ENCODE results near the gene UBE2J2. TPM values are rescaled to one million over a fixed set of nuclear protein-coding genes. Genes with fewer than 3 reads are reported as not detected.

UBE2J2 gene
- total and polyA plus RNA-seq, 2 of the 13 experiments (the other 11 are each of a cell fraction or from before 2014, with no cell fraction given): 25.4 to 29.4 TPM

GRCh38 chr1:1273512-1274298 is at the start of gene UBE2J2 (continued):
- TF ChIP-seq MXD1 (CRISPR knock-in tag; IDR thresholded peaks at IDR 0.05) (no peak), ZNF576 (CRISPR knock-in tag; IDR thresholded peaks at IDR 0.05) (no peak), AFF4 (CRISPR knock-in tag; IDR thresholded peaks at IDR 0.05) (no peak), MTA3 (CRISPR knock-in tag; IDR thresholded peaks at IDR 0.05) (no peak), TRIM24 (CRISPR knock-in tag; IDR thresholded peaks at IDR 0.05) (no peak), HCFC1 (IDR thresholded peaks at IDR 0.05; ENCODE audit: low read depth, low read length) (peak; percentile 61), ZNF484 (CRISPR knock-in tag; IDR thresholded peaks at IDR 0.05; ENCODE audit: borderline replicate concordance, low read depth) (no peak), CTCF (CRISPR knock-in tag; IDR thresholded peaks at IDR 0.05) (peak; percentile 32; the same call in 1 of the 2 replicates), ZNF720 (CRISPR knock-in tag; IDR thresholded peaks at IDR 0.05) (no peak), KAT8 (CRISPR knock-in tag; IDR thresholded peaks at IDR 0.05) (peak; percentile 85), ZNF280D (CRISPR knock-in tag; IDR thresholded peaks at IDR 0.05) (no peak), KAT7 (CRISPR knock-in tag; IDR thresholded peaks at IDR 0.05; ENCODE audit: borderline replicate concordance) (no peak), FLYWCH1 (CRISPR knock-in tag; IDR thresholded peaks at IDR 0.05) (no peak), ZNF775 (CRISPR knock-in tag; IDR thresholded peaks at IDR 0.05; ENCODE audit: borderline replicate concordance) (no peak), BORCS8-MEF2B (CRISPR knock-in tag; IDR thresholded peaks at IDR 0.05) (peak; percentile 84; the same call in 1 of the 2 replicates), THAP11 (CRISPR knock-in tag; IDR thresholded peaks at IDR 0.05) (peak; percentile 93), ZBTB38 (CRISPR knock-in tag; IDR thresholded peaks at IDR 0.05) (no peak), MIER3 (CRISPR knock-in tag; IDR thresholded peaks at IDR 0.05; ENCODE audit: borderline replicate concordance) (0 out of 2 replicates have a peak, but pooled peaks have one; percentile 27), ZNF749 (CRISPR knock-in tag; IDR thresholded peaks at IDR 0.05; ENCODE audit: borderline replicate concordance) (no peak; the same call in 1 of the 2 replicates)

Measured in HepG2 (cell line).